Testis (tissue), 3 donors: ENCODE data around the gene WIPF1. TPM values are rescaled to one million over a fixed set of nuclear protein-coding genes. Genes with fewer than 3 reads are reported as not detected.

Experiments used
- DNase-seq: peaks from one replicate; pipeline ENCODE4 v3.0.0-alpha.2; 2019
- H3K27ac ChIP-seq, 2 donors: fragments of 200-600 bp; sonication (generic); one replicate each; pipeline ENCODE4 v1.5.1; 2019
- H3K27me3 ChIP-seq: fragments of 200-600 bp; sonication (generic); one replicate; pipeline ENCODE4 v1.5.1; 2019
- H3K36me3 ChIP-seq: fragments of 200-600 bp; sonication (generic); one replicate; pipeline ENCODE4 v1.5.1; 2017; ENCODE audit warnings: low read depth; ENCODE audit errors: missing control alignments
- H3K4me1 ChIP-seq: fragments of 200-600 bp; sonication (generic); one replicate; pipeline ENCODE4 v1.5.1; 2019
- H3K4me3 ChIP-seq, 2 donors: fragments of 200-600 bp; sonication (generic); one replicate each; pipeline ENCODE4 v1.5.1; 2017 to 2019
- H3K9me3 ChIP-seq: fragments of 200-600 bp; sonication (generic); one replicate; pipeline ENCODE4 v1.5.1; 2017
- POLR2A ChIP-seq: fragments of 450-650 bp; IDR thresholded peaks from one replicate; pipeline ENCODE4 v1.6.1; 2017; ENCODE audit warnings: antibody characterized with exemption, mild to moderate bottlenecking, moderate library complexity
- WGBS, 2 donors: methylation state at CpG; one replicate each; pipeline ENCODE4 v1.1.5; 2018; 5-methylcytosine and 5-hydroxymethylcytosine counted together
- intact Hi-C: fragments of 100-400 bp; cut with DNase I; formaldehyde crosslinking; loops from one replicate; pipeline ENCODE4 v1.15.1; 2023; ENCODE audit warnings: low total_unique reads
- polyA plus RNA-seq: library from polyadenylated mRNA; stranded (reverse); fragments of 350-450 nt; fragmentation: Illumina TruSeq; extraction: RNeasy Lipid Tissue Mini Kit (QIAGEN cat#74804); gene quantifications from one replicate; pipeline ENCODE4 v1.2.3, GENCODE V29; 2014; ENCODE audit warnings: low read depth, low replicate concordance; ENCODE audit not compliant: insufficient read depth
- total RNA-seq, 2 donors: library from RNA; depleted of rRNA; stranded (reverse); fragments of >200 nt; gene quantifications; one replicate each; pipeline ENCODE4 v1.2.3, GENCODE V29; 2016
- TF ChIP-seq, protein P1 (sequence below), 3 experiments: fragments of 450-650 bp in 2 of 3; fragments of 200-600 bp in 1 of 3; sonication (generic) in 1 of 3; IDR thresholded peaks; one replicate each; pipeline ENCODE4 v1.5.1; 2016 to 2019; ENCODE audit warnings: antibody characterized with exemption in 3 of 3, mild to moderate bottlenecking in 2 of 3, moderate library complexity in 1 of 3

WIPF1 gene
- total and polyA plus RNA-seq, 3 donors from 2014 or later: 8.5 to 16.9 (median 11.1) TPM

DNA sequence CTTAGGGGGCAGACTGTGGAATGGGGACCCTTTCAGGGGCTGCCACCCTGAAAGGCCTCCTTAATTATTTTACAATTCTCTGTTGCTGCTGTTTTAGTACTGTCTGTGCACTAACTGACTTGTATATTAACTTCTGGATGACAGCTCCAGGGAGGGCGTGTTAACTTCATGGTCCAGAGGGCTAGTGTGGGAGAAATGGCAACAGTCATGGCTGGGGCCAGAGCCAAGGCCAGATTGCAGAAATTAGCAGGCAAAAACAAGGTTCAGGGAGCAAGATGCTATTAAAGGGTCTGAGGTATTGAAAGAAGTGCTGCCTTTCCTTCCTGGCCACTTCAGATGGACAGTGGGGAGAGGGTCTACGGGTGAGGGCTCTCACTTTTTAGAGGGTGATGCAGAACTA is 9.1 kb downstream of the WIPF1 start:
- Histone ChIP-seq H3K36me3 (no peaks in the 10 kb centered on the region), H3K27me3 (no peaks in the 10 kb centered on the region), H3K9me3 (no peaks in the 10 kb centered on the region), H3K4me1 (peaks cover 4% of the 10 kb centered on the region), H3K4me3 (no peak overlapping the region), H3K27ac (no peak overlapping the region)
- DNase-seq: no peak
- WGBS, 2 donors: 89% methylated on average over 2 of the region's 2 CpGs
- TF ChIP-seq, protein P1, sequence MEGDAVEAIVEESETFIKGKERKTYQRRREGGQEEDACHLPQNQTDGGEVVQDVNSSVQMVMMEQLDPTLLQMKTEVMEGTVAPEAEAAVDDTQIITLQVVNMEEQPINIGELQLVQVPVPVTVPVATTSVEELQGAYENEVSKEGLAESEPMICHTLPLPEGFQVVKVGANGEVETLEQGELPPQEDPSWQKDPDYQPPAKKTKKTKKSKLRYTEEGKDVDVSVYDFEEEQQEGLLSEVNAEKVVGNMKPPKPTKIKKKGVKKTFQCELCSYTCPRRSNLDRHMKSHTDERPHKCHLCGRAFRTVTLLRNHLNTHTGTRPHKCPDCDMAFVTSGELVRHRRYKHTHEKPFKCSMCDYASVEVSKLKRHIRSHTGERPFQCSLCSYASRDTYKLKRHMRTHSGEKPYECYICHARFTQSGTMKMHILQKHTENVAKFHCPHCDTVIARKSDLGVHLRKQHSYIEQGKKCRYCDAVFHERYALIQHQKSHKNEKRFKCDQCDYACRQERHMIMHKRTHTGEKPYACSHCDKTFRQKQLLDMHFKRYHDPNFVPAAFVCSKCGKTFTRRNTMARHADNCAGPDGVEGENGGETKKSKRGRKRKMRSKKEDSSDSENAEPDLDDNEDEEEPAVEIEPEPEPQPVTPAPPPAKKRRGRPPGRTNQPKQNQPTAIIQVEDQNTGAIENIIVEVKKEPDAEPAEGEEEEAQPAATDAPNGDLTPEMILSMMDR (IDR thresholded peaks at IDR 0.05): no peak
- TF ChIP-seq POLR2A: no peak
- intact Hi-C loops: no loop called here

DNA sequence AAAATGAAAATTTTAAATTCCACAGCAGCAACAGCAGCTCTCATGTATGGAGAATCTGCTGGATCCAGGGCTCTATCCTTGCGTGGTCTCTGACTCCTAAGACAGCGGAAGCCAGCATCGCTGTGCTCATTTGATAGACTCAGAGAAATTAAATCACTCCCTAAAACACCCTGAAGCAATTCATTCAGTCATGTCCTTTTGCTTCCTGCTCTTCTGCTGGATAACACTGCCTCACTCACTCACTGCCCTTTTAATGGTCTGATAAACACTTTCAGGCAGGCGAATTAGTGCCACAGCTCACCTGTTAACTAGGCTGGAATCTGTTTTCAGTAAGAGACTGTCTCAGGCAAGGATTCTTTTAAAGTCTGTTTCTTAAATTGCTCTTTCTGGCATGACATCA is 10.0 kb downstream of the WIPF1 start:
- Histone ChIP-seq H3K4me3 (no peak overlapping the region), H3K27ac (no peak overlapping the region), H3K27me3 (no peaks in the 10 kb centered on the region), H3K4me1 (peaks cover 4% of the 10 kb centered on the region), H3K9me3 (no peaks in the 10 kb centered on the region), H3K36me3 (no peaks in the 10 kb centered on the region)
- 95 to 98% methylated on average over 4 of the region's 4 CpGs for WGBS, 2 donors
- TF ChIP-seq, protein P1 (IDR thresholded peaks at IDR 0.05): no peak
- TF ChIP-seq POLR2A: no peak
- intact Hi-C loops: no loop called here
- no peak for DNase-seq

GRCh38 chr2:174586418-174587295 is 10.9 kb downstream of the WIPF1 start:
- TF ChIP-seq POLR2A: no peak
- TF ChIP-seq, protein P1 (IDR thresholded peaks at IDR 0.05): no peak
- no peak overlapping the region for H3K4me3 ChIP-seq
- WGBS, 2 donors: 86 to 93% methylated on average over 12 of the region's 12 CpGs
- H3K9me3 ChIP-seq: no peaks in the 10 kb centered on the region
- no peaks in the 10 kb centered on the region for H3K27me3 ChIP-seq
- DNase-seq: no peak
- peaks cover 4% of the 10 kb centered on the region for H3K4me1 ChIP-seq
- H3K27ac ChIP-seq: no peak overlapping the region
- intact Hi-C loops: no loop called here
- H3K36me3 ChIP-seq: no peaks in the 10 kb centered on the region

DNA sequence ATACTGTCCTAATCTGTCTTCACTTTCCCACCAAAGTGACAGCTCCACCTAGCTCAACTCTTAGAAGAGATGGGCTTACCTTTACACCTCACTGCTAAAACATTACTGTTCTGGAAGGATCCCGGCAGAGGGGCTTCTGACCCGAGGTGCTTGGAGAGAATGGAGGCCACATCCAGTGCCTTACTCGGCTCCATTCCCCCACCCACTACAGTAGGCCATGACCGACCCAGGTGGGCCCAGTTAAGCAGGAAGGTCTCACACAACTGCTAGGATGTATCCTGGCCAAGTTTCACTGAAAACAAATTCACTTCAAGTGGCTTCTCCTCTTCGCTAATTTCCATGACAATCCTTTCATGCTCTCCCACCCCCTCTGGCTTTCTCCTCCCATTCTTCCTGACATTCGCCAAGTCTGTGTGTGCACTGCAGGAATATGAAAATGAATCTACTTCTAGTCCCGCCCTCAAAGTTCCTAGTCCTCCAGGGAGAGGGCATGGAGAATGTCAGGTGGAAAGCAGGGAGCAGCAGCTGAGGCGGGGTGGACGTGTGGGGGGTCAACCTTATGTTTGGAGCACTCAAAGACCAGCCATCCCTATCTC is 11.8 kb downstream of the WIPF1 start:
- TF ChIP-seq, protein P1 (IDR thresholded peaks at IDR 0.05): no peak
- no peak for TF ChIP-seq POLR2A
- Histone ChIP-seq H3K27ac (no peak overlapping the region), H3K9me3 (no peaks in the 10 kb centered on the region), H3K36me3 (no peaks in the 10 kb centered on the region), H3K4me3 (no peak overlapping the region), H3K27me3 (no peaks in the 10 kb centered on the region), H3K4me1 (peaks cover 4% of the 10 kb centered on the region)
- intact Hi-C loops: no loop called here
- DNase-seq: no peak
- 88 to 89% methylated on average over 9 of the region's 9 CpGs for WGBS, 2 donors
